B cell (primary cell): Measurements from ENCODE around the gene CORO2A. TPM values are rescaled to one million over a fixed set of nuclear protein-coding genes. Genes with fewer than 3 reads are reported as not detected.

Experiments
- ATAC-seq: fragments of 200-7000 bp; cut with Tn5 transposase; one replicate; pipeline ENCODE4 v1.10.0; 2021; ENCODE audit warnings: low read depth, mild to moderate bottlenecking, moderate number of reproducible peaks, moderate library complexity
- CTCF ChIA-PET: fragments of 350-600 bp; sonication (Branson Sonifier 250); formaldehyde crosslinking; loops from one replicate; lab custom pipeline; 2021; ENCODE audit warnings: antibody characterized with exemption, inconsistent platforms; lab: Charles Lee
- POLR2A ChIA-PET: fragments of 350-600 bp; sonication (Branson Sonifier 250); formaldehyde crosslinking; loops from one replicate; lab custom pipeline; 2021; ENCODE audit warnings: antibody characterized with exemption; lab: Charles Lee
- DNase-seq: peaks from one replicate; pipeline ENCODE4 v3.0.0; 2013
- H2AFZ ChIP-seq: 2 replicates; pipeline ENCODE4 v1.6.1; 2012; ENCODE audit warnings: mild to moderate bottlenecking, low read depth, low read length; ENCODE audit not compliant: insufficient read depth, poor library complexity, severe bottlenecking
- H3K27ac ChIP-seq, 2 donors: 1 replicate in 1 of 2; 2 replicates in 1 of 2; pipeline ENCODE4 v1.5.1; 2012 to 2013; ENCODE audit warnings: low read length in 2 of 2, mild to moderate bottlenecking in 2 of 2, moderate library complexity in 1 of 2
- H3K27me3 ChIP-seq, 4 experiments: fragments of 200-600 bp in 1 of 4; sonication (generic) in 1 of 4; replicated peaks in 1 of 4; 1 replicate in 2 of 4; 2 replicates in 2 of 4; pipeline versions ENCODE4 v1.6.1 to v1.7.0; 2013 to 2016; ENCODE audit warnings: low read length in 3 of 4, mild to moderate bottlenecking in 2 of 4, mixed read lengths in 1 of 4, moderate library complexity in 1 of 4; ENCODE audit not compliant: insufficient read depth in 4 of 4, control insufficient read depth in 3 of 4; ENCODE audit errors: control extremely low read depth in 1 of 4
- H3K36me3 ChIP-seq, 2 experiments: replicated peaks in 1 of 2; 1 replicate in 1 of 2; 2 replicates in 1 of 2; pipeline versions ENCODE4 v1.6.1 to v1.7.1; 2013; ENCODE audit warnings: low read length in 1 of 2; ENCODE audit not compliant: insufficient read depth in 2 of 2, control insufficient read depth in 1 of 2; ENCODE audit errors: control extremely low read depth in 1 of 2, extremely low read depth in 1 of 2
- H3K4me1 ChIP-seq, 2 donors: fragments of 200-600 bp in 1 of 2; sonication (generic) in 1 of 2; 1 replicate in 1 of 2; 2 replicates in 1 of 2; pipeline versions ENCODE4 v1.5.1 to v1.6.1; 2013 to 2017; ENCODE audit warnings: low read length in 2 of 2; ENCODE audit not compliant: control insufficient read depth in 2 of 2, insufficient read depth in 2 of 2
- H3K4me2 ChIP-seq: replicated peaks from 2 replicates; pipeline ENCODE3; 2012; ENCODE audit warnings: mild to moderate bottlenecking, low read depth, low read length; ENCODE audit not compliant: poor library complexity, severe bottlenecking
- H3K4me3 ChIP-seq, 5 experiments: fragments of 200-600 bp in 1 of 5; sonication (generic) in 1 of 5; 1 replicate in 3 of 5; 2 replicates in 2 of 5; pipeline versions ENCODE4 v1.5.1 to v1.7.0; 2011 to 2016; ENCODE audit warnings: low read length in 4 of 5, mild to moderate bottlenecking in 4 of 5, low read depth in 2 of 5, control low read depth in 1 of 5, moderate library complexity in 1 of 5; ENCODE audit not compliant: insufficient read depth in 1 of 5; ENCODE audit errors: control extremely low read depth in 1 of 5, extremely low read depth in 1 of 5
- H3K79me2 ChIP-seq: fragments of 200-600 bp; sonication (generic); one replicate; pipeline ENCODE4 v1.6.0; 2016; ENCODE audit warnings: low read length; ENCODE audit not compliant: control insufficient read depth, insufficient read depth
- H3K9ac ChIP-seq: fragments of 200-600 bp; sonication (generic); 2 replicates; pipeline ENCODE4 v1.6.1; 2017; ENCODE audit warnings: mild to moderate bottlenecking, low read length, moderate library complexity
- H3K9me3 ChIP-seq, 3 donors: one replicate each; pipeline versions ENCODE4 v1.6.1 to v1.7.1; 2013; ENCODE audit warnings: low read length in 2 of 3; ENCODE audit not compliant: control insufficient read depth in 2 of 3, insufficient read depth in 1 of 3; ENCODE audit errors: control extremely low read depth in 1 of 3
- H4K20me1 ChIP-seq: 2 replicates; pipeline ENCODE4 v1.6.0; 2012; ENCODE audit warnings: mild to moderate bottlenecking, low read length; ENCODE audit not compliant: insufficient read depth, control insufficient read depth, poor library complexity, severe bottlenecking
- H3K27ac Mint-ChIP-seq: one replicate; pipeline ENCODE4 v1.8.0; 2021; ENCODE audit warnings: mixed read lengths
- H3K27me3 Mint-ChIP-seq: one replicate; pipeline ENCODE4 v1.8.0; 2021; ENCODE audit warnings: mixed read lengths
- H3K4me1 Mint-ChIP-seq: one replicate; pipeline ENCODE4 v1.8.0; 2021; ENCODE audit warnings: mixed read lengths
- H3K4me3 Mint-ChIP-seq: one replicate; pipeline ENCODE4 v1.8.0; 2021; ENCODE audit warnings: mixed read lengths
- H3K9me3 Mint-ChIP-seq: one replicate; pipeline ENCODE4 v1.8.0; 2022; ENCODE audit warnings: mixed read lengths; ENCODE audit not compliant: insufficient read depth
- EZH2 ChIP-seq: IDR thresholded peaks from 2 replicates; pipeline ENCODE4 v1.6.1; 2012; ENCODE audit warnings: borderline replicate concordance, low read depth, mild to moderate bottlenecking, moderate library complexity, low read length; ENCODE audit not compliant: insufficient read depth, poor library complexity, severe bottlenecking
- WGBS: methylation state at CpG from one replicate; pipeline ENCODE4 v1.1.5; 2013; ENCODE audit warnings: missing lambda C conversion rate; ENCODE audit not compliant: insufficient coverage; 5-methylcytosine and 5-hydroxymethylcytosine counted together
- intact Hi-C: fragments of 100-400 bp; cut with micrococcal nuclease; formaldehyde crosslinking; loops from one replicate; pipeline ENCODE4 v1.10.0; 2022
- polyA plus RNA-seq: library from polyadenylated mRNA; depleted of rRNA; stranded (reverse); fragments of >200 nt; gene quantifications from 2 replicates; pipeline ENCODE4 v1.2.3, GENCODE V29; 2012
- total RNA-seq, 2 donors: library from RNA; stranded (reverse); fragments of 120-200 nt in 1 of 2; gene quantifications; 1 replicate in 1 of 2; 2 replicates in 1 of 2; pipeline versions ENCODE4 v1.2.3 to v1.2.4, GENCODE V29; 2013 to 2022
- TF ChIP-seq, protein P1 (sequence below): fragments of 200-600 bp; IDR thresholded peaks from one replicate; pipeline ENCODE4 v1.8.0; 2022; ENCODE audit warnings: antibody characterized with exemption, mild to moderate bottlenecking

The CORO2A gene
- total and polyA plus RNA-seq, 2 donors (not counting 1 experiment from before 2014, with no cell fraction given), result 1.1 to 2.0 TPM

DNA sequence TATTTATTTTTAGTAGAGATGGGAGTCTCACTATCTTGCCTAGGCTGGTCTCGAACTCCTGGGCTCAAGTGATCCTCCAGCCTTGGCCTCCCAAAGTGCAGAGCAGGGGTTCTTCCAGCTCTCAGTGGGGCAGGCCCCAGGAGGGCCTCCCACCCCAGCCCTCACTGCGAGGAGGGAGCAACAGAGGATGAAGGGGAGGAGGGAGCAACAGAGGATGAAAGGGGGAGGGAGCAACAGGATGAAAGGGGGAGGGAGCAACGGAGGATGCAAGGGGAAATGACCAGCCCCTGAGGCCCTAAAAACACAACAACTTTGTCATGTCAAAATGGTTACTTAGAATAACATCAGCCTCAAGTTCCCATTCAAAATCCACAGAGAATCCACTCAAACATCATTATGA lies 83.4 kb downstream of the CORO2A start:
- Histone ChIP-seq H3K79me2 (peaks cover 25% of the 10 kb centered on the region), H3K27me3 (no peaks in the 10 kb centered on the region), H3K27ac (peak overlapping the region; percentile 87 to 91), H3K4me3 (no peak overlapping the region), H4K20me1 (no peaks in the 10 kb centered on the region), H3K36me3 (peaks cover 1 to 7% of the 10 kb centered on the region in 2 experiments), H3K4me1 (peaks cover 54 to 59% of the 10 kb centered on the region in 2 donors), H2AFZ (no peak overlapping the region), H3K9me3 (no peaks in the 10 kb centered on the region), H3K9ac (no peak overlapping the region), H3K4me2 (peak overlapping the region; percentile 45)
- ChIA-PET CTCF (interaction anchor here (0.8 to 2.7 kb wide), 7 partner anchors 10 to 187 kb away, joined by 3 to 11 read pairs (median 5); partner anchors contain the start of genes TBC1D2, TRIM14 and TRMO), POLR2A (interaction anchor here (0.6 to 2.4 kb wide), 3 partner anchors 10 to 29 kb away, joined by 3 to 24 read pairs (median 6); partner anchors contain the start of gene TRIM14)
- H3K9me3 Mint-ChIP-seq, result no peaks in the 10 kb centered on the region
- no CpG with 5 or more reads among the region's 3 CpGs for whole genome bisulfite sequencing
- H3K4me3 Mint-ChIP-seq, result peak overlapping the region; percentile 47
- TF ChIP-seq, protein P1, sequence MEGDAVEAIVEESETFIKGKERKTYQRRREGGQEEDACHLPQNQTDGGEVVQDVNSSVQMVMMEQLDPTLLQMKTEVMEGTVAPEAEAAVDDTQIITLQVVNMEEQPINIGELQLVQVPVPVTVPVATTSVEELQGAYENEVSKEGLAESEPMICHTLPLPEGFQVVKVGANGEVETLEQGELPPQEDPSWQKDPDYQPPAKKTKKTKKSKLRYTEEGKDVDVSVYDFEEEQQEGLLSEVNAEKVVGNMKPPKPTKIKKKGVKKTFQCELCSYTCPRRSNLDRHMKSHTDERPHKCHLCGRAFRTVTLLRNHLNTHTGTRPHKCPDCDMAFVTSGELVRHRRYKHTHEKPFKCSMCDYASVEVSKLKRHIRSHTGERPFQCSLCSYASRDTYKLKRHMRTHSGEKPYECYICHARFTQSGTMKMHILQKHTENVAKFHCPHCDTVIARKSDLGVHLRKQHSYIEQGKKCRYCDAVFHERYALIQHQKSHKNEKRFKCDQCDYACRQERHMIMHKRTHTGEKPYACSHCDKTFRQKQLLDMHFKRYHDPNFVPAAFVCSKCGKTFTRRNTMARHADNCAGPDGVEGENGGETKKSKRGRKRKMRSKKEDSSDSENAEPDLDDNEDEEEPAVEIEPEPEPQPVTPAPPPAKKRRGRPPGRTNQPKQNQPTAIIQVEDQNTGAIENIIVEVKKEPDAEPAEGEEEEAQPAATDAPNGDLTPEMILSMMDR, result no peak
- no peak for TF ChIP-seq EZH2
- H3K27ac Mint-ChIP-seq, result peak overlapping the region; percentile 100
- intact Hi-C loops, result loop anchor here (2.0 to 10.0 kb wide), 4 partner anchors 20 to 1694 kb away; partner anchors contain the start of genes TRMO and ZNF367
- H3K4me1 Mint-ChIP-seq, result peaks cover 56% of the 10 kb centered on the region
- H3K27me3 Mint-ChIP-seq, result no peaks in the 10 kb centered on the region
- DNase-seq, result no peak
- ATAC-seq, result peak; percentile 2

DNA sequence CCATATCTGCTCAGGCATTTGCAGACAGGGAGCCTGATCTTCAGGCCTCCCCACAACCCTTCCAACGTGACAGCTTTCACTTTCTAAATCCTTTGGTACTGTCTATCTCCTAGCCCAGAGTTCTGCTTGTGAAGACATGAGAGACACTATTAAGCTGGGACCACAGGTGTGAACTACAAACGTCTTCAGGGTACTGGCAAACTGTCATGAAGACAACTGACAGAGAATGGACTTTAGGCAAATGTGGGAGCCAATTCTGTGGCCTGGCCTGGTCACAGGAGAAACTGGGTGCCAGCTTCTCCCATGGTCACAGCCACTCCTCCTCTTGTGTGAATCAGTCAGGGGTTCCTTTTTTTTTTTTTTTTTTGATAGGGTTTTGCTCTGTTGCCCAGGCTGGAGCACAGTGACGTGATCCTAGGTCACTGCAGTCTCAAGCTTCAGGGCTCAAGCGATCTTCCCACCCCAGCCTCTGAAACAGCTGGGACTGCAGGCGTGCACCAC lies 83.9 kb downstream of the CORO2A start:
- CTCF ChIA-PET, result interaction anchor here (0.8 to 2.7 kb wide), 8 partner anchors 10 to 186 kb away, joined by 3 to 11 read pairs (median 6); partner anchors contain the start of genes TBC1D2, TRIM14 and TRMO
- H4K20me1 ChIP-seq, result no peaks in the 10 kb centered on the region
- intact Hi-C loops, result loop anchor here (1.0 to 10.0 kb wide), 5 partner anchors 10 to 1694 kb away; partner anchors contain the start of genes TRMO and ZNF367

More for the DNA sequence above, 83.9 kb downstream of the CORO2A start:
- Histone ChIP-seq H3K4me3 (peak overlapping the region in 1 of 5 experiments; percentile 18), H2AFZ (peak overlapping the region; percentile 37), H3K4me1 (peaks cover 58 to 64% of the 10 kb centered on the region in 2 donors), H3K9me3 (no peaks in the 10 kb centered on the region), H3K36me3 (peaks cover 1 to 7% of the 10 kb centered on the region in 2 experiments), H3K27me3 (no peaks in the 10 kb centered on the region), H3K9ac (peak overlapping the region; percentile 3), H3K27ac (peak overlapping the region; percentile 87 to 91), H3K4me2 (peak overlapping the region; percentile 45), H3K79me2 (peaks cover 25% of the 10 kb centered on the region)
- ATAC-seq (peak; percentile 83), DNase-seq (peak; percentile 93)
- POLR2A ChIA-PET, result interaction anchor here (0.6 to 2.4 kb wide), 9 partner anchors 11 to 720 kb away, joined by 3 to 24 read pairs (median 5); partner anchors contain the start of gene TRIM14
- peak overlapping the region; percentile 88 for H3K4me3 Mint-ChIP-seq
- H3K9me3 Mint-ChIP-seq, result no peaks in the 10 kb centered on the region
- no peaks in the 10 kb centered on the region for H3K27me3 Mint-ChIP-seq
- H3K4me1 Mint-ChIP-seq, result peaks cover 60% of the 10 kb centered on the region
- 5% methylated on average over 2 of the region's 5 CpGs for WGBS
- peak overlapping the region; percentile 100 for H3K27ac Mint-ChIP-seq
- TF ChIP-seq, protein P1, result no peak
- TF ChIP-seq EZH2, result no peak
